ENCODE measurements around the gene TRIM41.

DNA sequence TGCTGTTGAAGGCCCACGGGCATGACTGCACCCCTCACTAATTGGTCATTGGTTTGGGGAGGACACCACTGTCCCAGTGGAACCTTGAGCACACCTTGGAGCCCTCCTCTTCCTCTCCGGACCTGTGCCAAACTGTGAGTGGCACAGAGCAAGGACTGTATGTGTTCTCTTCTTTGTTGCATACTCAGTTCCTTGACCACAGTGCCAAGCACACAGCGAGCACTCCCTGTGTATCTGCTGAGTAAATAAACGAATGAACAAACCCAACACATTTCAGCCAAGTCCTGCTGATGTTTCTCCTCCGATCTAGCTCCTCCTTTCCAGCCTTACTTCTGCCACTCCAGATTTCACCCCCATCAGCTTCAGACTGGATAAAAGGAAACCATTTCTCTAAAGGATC, 40.6 kb downstream of the TRIM41 start:
- TF ChIP-seq, protein P1, sequence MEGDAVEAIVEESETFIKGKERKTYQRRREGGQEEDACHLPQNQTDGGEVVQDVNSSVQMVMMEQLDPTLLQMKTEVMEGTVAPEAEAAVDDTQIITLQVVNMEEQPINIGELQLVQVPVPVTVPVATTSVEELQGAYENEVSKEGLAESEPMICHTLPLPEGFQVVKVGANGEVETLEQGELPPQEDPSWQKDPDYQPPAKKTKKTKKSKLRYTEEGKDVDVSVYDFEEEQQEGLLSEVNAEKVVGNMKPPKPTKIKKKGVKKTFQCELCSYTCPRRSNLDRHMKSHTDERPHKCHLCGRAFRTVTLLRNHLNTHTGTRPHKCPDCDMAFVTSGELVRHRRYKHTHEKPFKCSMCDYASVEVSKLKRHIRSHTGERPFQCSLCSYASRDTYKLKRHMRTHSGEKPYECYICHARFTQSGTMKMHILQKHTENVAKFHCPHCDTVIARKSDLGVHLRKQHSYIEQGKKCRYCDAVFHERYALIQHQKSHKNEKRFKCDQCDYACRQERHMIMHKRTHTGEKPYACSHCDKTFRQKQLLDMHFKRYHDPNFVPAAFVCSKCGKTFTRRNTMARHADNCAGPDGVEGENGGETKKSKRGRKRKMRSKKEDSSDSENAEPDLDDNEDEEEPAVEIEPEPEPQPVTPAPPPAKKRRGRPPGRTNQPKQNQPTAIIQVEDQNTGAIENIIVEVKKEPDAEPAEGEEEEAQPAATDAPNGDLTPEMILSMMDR (IDR thresholded peaks at IDR 0.05; ENCODE audit: low read depth, low read length): no peak
- TF ChIP-seq, protein P2, sequence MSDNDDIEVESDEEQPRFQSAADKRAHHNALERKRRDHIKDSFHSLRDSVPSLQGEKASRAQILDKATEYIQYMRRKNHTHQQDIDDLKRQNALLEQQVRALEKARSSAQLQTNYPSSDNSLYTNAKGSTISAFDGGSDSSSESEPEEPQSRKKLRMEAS (IDR thresholded peaks at IDR 0.05; ENCODE audit: low read depth, low read length): no peak
- no peak for TF ChIP-seq POLR2A (IDR thresholded peaks at IDR 0.05; ENCODE audit: extremely low read depth, insufficient read length)

Measured in NB4 (cell line).